RWPE2 (cell line): ENCODE data around the gene SEMA5A.

Source experiments
- ATAC-seq: fragments of 200-7000 bp; cut with Tn5 transposase; 3 replicates; pipeline ENCODE4 v1.9.1; 2021; ENCODE audit warnings: low read depth
- DNase-seq: peaks from one replicate; pipeline ENCODE4 v3.0.0-alpha.2; 2020; ENCODE audit warnings: low spot score
- H3K27ac ChIP-seq: fragments of 450-650 bp; 2 replicates; pipeline ENCODE4 v1.5.1; 2017; ENCODE audit warnings: mild to moderate bottlenecking; ENCODE audit not compliant: poor library complexity, severe bottlenecking
- H3K27me3 ChIP-seq: fragments of 250-450 bp; sonication (Bioruptor Pico); 2 replicates; pipeline ENCODE4 v1.5.1; 2021; ENCODE audit warnings: mild to moderate bottlenecking, moderate library complexity; ENCODE audit not compliant: insufficient read depth, poor library complexity, severe bottlenecking
- H3K36me3 ChIP-seq: fragments of 250-450 bp; sonication (Bioruptor Pico); 2 replicates; pipeline ENCODE4 v1.5.1; 2020; ENCODE audit warnings: low read depth, mild to moderate bottlenecking, moderate library complexity
- H3K4me1 ChIP-seq: fragments of 250-450 bp; sonication (Bioruptor Pico); 2 replicates; pipeline ENCODE4 v1.5.1; 2021; ENCODE audit warnings: mild to moderate bottlenecking, moderate library complexity; ENCODE audit not compliant: insufficient read depth, poor library complexity, severe bottlenecking
- H3K4me3 ChIP-seq: fragments of 250-450 bp; sonication (Bioruptor Pico); 2 replicates; pipeline ENCODE4 v1.5.1; 2021; ENCODE audit warnings: mild to moderate bottlenecking, moderate library complexity; ENCODE audit not compliant: severe bottlenecking
- H3K9me3 ChIP-seq: fragments of 250-450 bp; sonication (Bioruptor Pico); 2 replicates; pipeline ENCODE4 v1.5.1; 2021; ENCODE audit warnings: mild to moderate bottlenecking, moderate library complexity; ENCODE audit not compliant: severe bottlenecking
- TF ChIP-seq, protein P1 (sequence below): fragments of 450-650 bp; IDR thresholded peaks from one replicate; pipeline ENCODE4 v1.5.1; 2017; ENCODE audit warnings: mild to moderate bottlenecking, moderate library complexity; ENCODE audit not compliant: poor library complexity, severe bottlenecking

SEMA5A gene

DNA sequence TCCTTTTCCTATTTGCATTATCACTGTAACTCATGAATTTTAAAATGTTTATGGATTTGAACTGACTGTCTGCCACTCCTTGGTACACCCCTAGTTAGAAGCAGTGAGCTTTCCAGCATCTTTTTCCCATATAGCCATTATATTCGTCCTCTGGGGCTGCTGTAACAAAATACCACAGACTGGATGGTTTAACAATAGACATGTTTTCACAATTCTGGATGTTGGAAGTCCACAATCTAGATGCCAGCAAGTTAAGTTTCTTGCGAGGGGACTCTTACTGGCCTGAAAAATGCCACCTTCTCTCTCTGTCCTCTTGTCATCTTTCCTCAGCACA lies 530.0 kb downstream of the SEMA5A start:
- Histone ChIP-seq H3K4me1 (peaks cover 9% of the 10 kb centered on the region), H3K36me3 (no peaks in the 10 kb centered on the region), H3K27ac (no peak overlapping the region), H3K9me3 (no peaks in the 10 kb centered on the region), H3K27me3 (no peaks in the 10 kb centered on the region), H3K4me3 (no peak overlapping the region)
- DNase-seq (no peak), ATAC-seq (no peak)
- TF ChIP-seq, protein P1, sequence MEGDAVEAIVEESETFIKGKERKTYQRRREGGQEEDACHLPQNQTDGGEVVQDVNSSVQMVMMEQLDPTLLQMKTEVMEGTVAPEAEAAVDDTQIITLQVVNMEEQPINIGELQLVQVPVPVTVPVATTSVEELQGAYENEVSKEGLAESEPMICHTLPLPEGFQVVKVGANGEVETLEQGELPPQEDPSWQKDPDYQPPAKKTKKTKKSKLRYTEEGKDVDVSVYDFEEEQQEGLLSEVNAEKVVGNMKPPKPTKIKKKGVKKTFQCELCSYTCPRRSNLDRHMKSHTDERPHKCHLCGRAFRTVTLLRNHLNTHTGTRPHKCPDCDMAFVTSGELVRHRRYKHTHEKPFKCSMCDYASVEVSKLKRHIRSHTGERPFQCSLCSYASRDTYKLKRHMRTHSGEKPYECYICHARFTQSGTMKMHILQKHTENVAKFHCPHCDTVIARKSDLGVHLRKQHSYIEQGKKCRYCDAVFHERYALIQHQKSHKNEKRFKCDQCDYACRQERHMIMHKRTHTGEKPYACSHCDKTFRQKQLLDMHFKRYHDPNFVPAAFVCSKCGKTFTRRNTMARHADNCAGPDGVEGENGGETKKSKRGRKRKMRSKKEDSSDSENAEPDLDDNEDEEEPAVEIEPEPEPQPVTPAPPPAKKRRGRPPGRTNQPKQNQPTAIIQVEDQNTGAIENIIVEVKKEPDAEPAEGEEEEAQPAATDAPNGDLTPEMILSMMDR: no peak

DNA sequence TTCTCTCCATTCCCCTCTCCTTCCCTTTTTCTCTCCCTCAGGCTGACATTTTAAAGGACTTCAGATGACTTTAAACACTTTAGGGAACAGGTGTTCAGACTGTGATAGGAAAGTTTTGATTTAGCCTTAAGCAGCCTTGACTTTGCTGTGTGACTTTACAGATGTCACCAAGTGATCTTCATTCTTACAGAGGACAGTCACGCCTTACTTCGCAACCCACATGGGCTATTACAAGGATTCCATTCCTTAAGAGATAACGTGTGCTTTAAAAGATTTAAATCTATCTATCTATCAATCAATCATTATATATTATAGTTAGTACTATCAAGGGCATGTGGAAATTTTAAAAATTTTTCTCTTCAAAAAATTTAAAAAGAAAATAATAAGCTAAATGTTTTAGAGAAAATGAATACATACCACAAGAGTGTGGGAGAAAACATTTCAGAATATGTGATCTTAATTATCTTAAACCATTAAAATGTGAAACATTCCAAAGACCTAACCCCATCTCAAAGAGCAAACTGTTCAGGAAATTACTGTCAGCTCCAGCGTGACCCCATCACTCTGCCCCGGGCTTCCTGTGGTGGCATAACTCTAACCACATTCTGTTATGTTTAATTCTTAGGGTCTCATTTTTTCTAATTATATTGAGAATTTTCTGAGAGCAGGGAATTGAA lies 530.5 kb downstream of the SEMA5A start:
- Histone ChIP-seq H3K4me3 (no peak overlapping the region), H3K27me3 (no peaks in the 10 kb centered on the region), H3K9me3 (no peaks in the 10 kb centered on the region), H3K36me3 (no peaks in the 10 kb centered on the region), H3K27ac (no peak overlapping the region), H3K4me1 (peaks cover 9% of the 10 kb centered on the region)
- no peak for DNase-seq
- TF ChIP-seq, protein P1: no peak
- ATAC-seq: no peak

DNA sequence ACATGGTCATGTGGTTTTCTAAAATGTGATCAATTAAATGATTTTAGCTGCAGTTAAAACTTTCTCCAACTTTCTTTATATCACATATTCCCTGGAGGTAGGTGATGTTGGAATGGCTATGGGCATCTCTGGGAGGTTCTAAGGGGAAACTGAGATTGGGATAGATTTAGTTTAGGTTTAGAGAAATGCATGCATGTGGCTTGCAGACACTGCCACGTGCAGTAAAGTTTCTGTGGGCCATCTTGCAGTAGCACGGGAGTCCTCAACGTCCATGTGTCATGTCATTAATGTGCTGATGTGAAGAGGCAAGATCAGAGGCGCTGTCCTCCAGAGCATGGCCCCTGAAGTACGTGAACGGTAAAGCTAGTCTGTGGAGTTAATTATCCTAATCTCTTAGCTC lies 532.7 kb downstream of the SEMA5A start:
- H3K36me3 ChIP-seq: no peaks in the 10 kb centered on the region
- ATAC-seq (no peak), DNase-seq (no peak)
- H3K27ac ChIP-seq: peak overlapping the region; percentile 50
- no peaks in the 10 kb centered on the region for H3K27me3 ChIP-seq
- peaks cover 9% of the 10 kb centered on the region for H3K4me1 ChIP-seq
- TF ChIP-seq, protein P1: no peak
- no peaks in the 10 kb centered on the region for H3K9me3 ChIP-seq
- H3K4me3 ChIP-seq: no peak overlapping the region

DNA sequence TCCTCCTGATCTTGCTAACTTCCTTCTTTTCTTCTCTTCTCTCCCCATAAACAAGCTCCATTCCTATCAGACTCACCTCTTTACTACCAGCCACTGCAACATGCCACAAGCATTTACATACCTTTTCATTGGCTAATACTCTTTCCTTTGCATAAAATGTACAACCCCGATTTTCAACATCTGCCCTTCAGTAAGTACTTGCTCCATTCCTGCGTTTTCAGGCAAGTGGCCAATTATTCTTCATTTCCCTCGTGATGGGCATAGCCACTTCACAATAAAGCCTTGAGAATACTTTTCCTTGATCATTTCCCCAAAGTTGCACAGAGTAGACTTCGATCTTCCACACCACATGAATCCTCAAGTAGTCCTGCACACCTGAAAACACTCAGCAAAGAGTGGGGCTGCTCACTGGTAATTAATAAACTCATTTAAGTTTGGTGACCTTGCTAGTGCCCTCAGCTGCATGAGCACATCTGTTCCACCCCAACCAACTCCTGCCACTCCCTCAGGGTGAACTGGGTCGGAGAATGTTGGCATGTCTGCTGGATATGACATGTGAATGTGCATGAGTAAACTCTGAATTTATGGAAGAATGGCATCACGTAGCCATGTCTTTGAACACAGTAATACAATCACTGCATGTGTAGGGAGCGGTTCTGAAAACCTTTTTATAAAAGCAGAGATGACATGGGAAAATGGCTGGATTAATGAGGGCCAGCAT lies 535.8 kb downstream of the SEMA5A start:
- H3K27me3 ChIP-seq: no peaks in the 10 kb centered on the region
- DNase-seq: no peak
- ATAC-seq: peak; percentile 17
- no peak overlapping the region for H3K27ac ChIP-seq
- TF ChIP-seq, protein P1: no peak
- H3K4me1 ChIP-seq: peaks cover 9% of the 10 kb centered on the region
- no peak overlapping the region for H3K4me3 ChIP-seq
- no peaks in the 10 kb centered on the region for H3K9me3 ChIP-seq
- no peaks in the 10 kb centered on the region for H3K36me3 ChIP-seq

DNA sequence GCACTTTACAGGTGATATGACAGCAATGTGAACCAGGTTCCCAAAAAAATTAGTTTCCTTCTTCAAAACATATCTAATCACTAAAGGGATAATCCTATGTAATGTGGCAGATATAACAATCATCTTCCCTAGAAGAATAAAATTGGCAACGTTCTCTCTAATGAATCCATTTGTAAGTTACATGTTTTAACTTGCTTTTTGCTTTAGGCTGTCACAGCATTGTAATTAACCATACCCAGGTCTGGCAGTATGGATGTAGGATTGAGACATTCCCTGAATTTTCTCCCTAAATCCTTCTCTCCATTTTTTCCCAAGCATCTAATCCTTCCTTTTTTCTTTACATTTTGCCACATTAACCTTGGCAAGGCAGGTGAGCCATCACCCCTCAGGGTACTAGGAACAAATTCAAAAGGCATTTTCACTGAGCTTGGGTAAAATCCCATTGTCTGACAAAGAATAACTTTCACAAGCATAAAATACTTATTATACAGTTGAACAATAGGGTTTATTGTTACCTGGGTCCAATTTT lies 548.3 kb downstream of the SEMA5A start:
- peak; percentile 70 for ATAC-seq
- Histone ChIP-seq H3K27me3 (no peaks in the 10 kb centered on the region), H3K4me1 (peaks cover 6% of the 10 kb centered on the region), H3K27ac (no peak overlapping the region), H3K36me3 (no peaks in the 10 kb centered on the region), H3K9me3 (no peaks in the 10 kb centered on the region), H3K4me3 (no peak overlapping the region)
- no peak for DNase-seq
- TF ChIP-seq, protein P1: no peak
